Measurements from ENCODE around the gene SUMF2. TPM values are rescaled to one million over a fixed set of nuclear protein-coding genes. Genes with fewer than 3 reads are reported as not detected.
"Not testable (repeated sequence)": the region's sequence is repeated elsewhere in the genome, so short reads cannot be mapped to it uniquely, and the experiment has no call there.

SUMF2 gene
- total RNA-seq, 1 experiment from 2014 or later = 109 TPM

DNA sequence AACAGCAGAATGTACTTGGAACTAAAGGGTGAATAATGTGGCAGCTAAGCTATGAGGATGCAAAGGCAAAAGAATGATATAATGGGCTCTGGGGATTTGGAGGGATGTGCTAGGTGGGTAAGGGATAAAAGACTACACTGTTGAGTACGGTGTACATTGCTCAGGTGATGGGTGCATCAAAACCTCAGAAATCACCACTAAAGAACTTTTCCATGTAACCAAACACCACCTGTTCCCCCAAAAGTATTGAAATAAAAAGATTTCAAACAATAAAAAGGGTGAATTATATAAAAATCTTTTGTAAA, 43.8 kb downstream of the SUMF2 start:
- Histone ChIP-seq H3K4me3 (ENCODE audit: insufficient read depth, low read depth, low read length) (no peak overlapping the region), H3K27me3 (ENCODE audit: control insufficient read depth, insufficient read depth, low read length) (no peaks in the 10 kb centered on the region), H3K36me3 (replicated peaks; ENCODE audit: control insufficient read depth, insufficient read depth, low read length) (peaks cover 5% of the 10 kb centered on the region)
- no peak for DNase-seq

DNA sequence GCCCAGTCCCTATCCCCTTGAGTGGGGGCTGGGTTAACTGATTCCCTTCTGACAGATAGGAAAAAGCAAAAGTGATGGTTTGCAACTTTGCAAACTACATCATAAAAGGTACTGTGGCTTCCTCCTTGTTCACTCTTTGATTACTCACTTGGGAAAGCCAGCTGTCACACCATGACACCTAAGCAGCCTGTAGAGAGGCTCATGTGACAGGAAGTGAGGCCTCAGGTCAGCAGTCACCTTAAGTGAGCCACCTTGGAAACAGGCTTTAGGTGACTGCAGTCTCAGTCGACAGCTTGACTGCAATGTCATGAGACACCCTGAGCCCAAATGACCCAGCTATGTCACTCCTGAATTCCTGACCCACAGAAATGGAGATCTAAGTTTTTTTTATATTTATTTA, 46.5 kb downstream of the SUMF2 start:
- no peak overlapping the region for H3K4me3 ChIP-seq (ENCODE audit: insufficient read depth, low read depth, low read length)
- no peaks in the 10 kb centered on the region for H3K27me3 ChIP-seq (ENCODE audit: control insufficient read depth, insufficient read depth, low read length)
- no peaks in the 10 kb centered on the region for H3K36me3 ChIP-seq (replicated peaks; ENCODE audit: control insufficient read depth, insufficient read depth, low read length)
- no peak for DNase-seq

GRCh38 chr7:56112244-56112643, 48.2 kb downstream of the SUMF2 start:
- H3K27me3 ChIP-seq (ENCODE audit: control insufficient read depth, insufficient read depth, low read length); DNase-seq; H3K36me3 ChIP-seq (replicated peaks; ENCODE audit: control insufficient read depth, insufficient read depth, low read length); H3K4me3 ChIP-seq (ENCODE audit: insufficient read depth, low read depth, low read length): not testable (repeated sequence)

DNA sequence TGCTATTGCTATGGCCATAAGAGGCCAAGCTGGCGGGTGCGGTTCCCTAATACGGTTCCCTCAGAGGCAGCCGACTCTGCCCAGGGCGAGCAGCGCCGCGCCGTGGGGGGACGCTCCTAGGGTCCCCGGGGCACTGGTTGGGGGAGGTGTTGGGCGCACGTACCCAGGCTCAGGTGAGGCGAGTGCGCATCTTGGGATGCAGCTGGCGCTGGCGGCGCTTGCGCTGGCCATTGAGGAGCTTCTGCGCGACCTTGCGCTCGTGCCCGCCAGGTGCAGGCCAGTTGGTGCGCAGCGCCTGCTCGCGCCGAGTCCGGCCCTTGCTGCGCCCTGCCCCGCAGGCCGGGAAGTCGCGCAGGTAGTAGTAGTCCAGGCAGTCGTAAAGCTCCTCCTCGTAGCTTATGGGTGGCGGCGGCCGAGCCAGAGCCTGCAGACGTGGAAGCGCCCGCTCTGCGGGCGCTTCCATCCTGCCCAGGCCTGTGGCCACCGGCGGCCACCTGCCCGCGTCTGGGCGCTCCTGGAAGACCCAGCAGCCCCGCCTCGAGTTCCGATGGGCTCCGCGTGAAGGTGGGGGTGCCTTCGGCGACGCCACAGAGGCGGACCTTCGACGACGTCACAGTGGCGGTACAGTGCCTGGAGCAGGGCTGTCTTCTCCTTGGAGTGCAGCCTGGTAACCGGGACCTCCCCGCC, 51.9 kb downstream of the SUMF2 start, which contains the start of gene NUPR2:
NUPR2 (minus strand) TSS at position 566 of the 687 bp plus-strand sequence; CDS start at position 463, 103 bp downstream.
- no peak within 1 kb of the TSS for H3K4me3 ChIP-seq (ENCODE audit: insufficient read depth, low read depth, low read length)
- no peaks in the 10 kb centered on the region for H3K27me3 ChIP-seq (ENCODE audit: control insufficient read depth, insufficient read depth, low read length)
- no peaks in the 10 kb centered on the region for H3K36me3 ChIP-seq (replicated peaks; ENCODE audit: control insufficient read depth, insufficient read depth, low read length)
- DNase-seq = no peak

DNA sequence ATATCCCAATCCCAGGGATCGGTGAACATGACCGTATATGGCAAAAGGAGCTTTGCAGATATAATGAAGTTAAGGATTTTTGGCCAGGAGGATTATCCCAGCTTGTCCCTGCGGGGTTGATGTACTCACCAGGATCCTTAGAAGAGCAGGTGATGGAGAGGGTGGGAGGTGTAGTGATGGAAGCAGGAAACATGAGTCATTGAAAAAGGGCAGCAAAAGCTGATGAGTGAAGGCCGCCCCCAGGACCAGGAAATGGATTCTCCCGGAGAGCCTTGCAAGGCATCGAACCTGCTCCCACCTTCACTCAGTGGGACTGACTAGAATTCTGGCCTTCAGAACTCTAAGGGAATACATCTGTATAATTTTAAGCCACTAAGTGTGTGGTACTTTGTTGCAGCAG, 57.4 kb downstream of the SUMF2 start:
- Histone ChIP-seq H3K4me3 (ENCODE audit: insufficient read depth, low read depth, low read length) (no peak overlapping the region), H3K36me3 (replicated peaks; ENCODE audit: control insufficient read depth, insufficient read depth, low read length) (no peaks in the 10 kb centered on the region), H3K27me3 (ENCODE audit: control insufficient read depth, insufficient read depth, low read length) (no peaks in the 10 kb centered on the region)
- no peak for DNase-seq

DNA sequence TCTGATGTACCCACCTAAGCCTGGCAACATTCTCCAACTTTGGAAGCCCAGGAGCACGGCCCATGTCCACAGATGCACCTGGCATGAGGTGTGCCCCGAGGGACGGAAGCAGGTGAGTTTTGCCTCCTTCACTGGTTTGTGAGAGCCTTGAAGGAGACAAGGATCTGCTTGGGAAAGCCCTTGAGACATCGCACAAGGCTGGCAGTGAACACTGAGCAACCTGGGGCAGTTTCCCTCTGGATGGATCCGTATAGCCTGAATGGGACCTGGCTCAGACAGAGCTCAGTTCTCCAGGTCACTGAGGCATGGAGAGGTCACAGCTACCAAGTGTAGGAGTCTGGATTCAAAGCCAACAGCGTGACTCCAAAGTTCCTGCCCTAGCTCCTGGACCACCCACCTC, 60.9 kb downstream of the SUMF2 start:
- no peak for DNase-seq
- no peaks in the 10 kb centered on the region for H3K27me3 ChIP-seq (ENCODE audit: control insufficient read depth, insufficient read depth, low read length)
- H3K36me3 ChIP-seq (replicated peaks; ENCODE audit: control insufficient read depth, insufficient read depth, low read length) = no peaks in the 10 kb centered on the region
- no peak overlapping the region for H3K4me3 ChIP-seq (ENCODE audit: insufficient read depth, low read depth, low read length)

GRCh38 chr7:56125831-56126230, 61.7 kb downstream of the SUMF2 start:
- Histone ChIP-seq H3K4me3 (ENCODE audit: insufficient read depth, low read depth, low read length) (no peak overlapping the region), H3K27me3 (ENCODE audit: control insufficient read depth, insufficient read depth, low read length) (no peaks in the 10 kb centered on the region), H3K36me3 (replicated peaks; ENCODE audit: control insufficient read depth, insufficient read depth, low read length) (no peaks in the 10 kb centered on the region)
- DNase-seq = no peak

DNA sequence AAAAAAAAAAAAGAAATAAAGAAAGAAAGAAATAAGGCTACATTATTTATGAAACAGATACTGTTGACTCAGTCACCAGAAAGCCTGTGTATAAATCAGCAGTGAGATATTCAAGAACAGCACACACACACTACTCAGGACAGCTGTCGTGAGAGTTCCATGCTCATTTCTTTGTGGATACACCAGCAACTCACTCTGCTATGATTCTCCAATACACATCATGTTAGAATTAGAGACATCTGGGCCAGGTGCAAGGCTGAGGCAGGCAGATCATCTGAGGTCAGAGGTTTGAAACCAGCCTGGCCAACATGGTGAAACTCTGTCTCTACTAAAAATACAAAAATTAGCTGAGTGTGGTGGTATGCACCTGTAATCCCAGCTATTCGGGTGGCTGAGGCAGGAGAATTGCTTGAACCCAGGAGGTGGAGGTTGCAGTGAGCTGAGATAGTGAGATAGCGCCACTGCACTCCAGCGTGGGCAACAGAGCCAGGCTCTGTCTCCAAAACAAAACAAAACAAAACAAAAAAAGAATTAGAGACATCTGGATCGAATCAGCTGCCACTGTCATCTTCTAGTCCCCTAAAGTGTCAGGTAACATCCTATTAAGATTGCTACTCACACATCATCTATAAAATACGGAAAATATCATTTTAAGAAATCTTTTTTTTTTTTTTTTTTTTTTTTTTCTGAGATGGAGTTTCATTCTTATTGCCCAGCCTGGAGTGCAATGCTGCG, 63.3 kb downstream of the SUMF2 start:
- no peak overlapping the region for H3K4me3 ChIP-seq (ENCODE audit: insufficient read depth, low read depth, low read length)
- H3K36me3 ChIP-seq (replicated peaks; ENCODE audit: control insufficient read depth, insufficient read depth, low read length) = no peaks in the 10 kb centered on the region
- DNase-seq = no peak
- no peaks in the 10 kb centered on the region for H3K27me3 ChIP-seq (ENCODE audit: control insufficient read depth, insufficient read depth, low read length)

Other genes with a start within 250 kb of the SUMF2 start
- not detected in 2 replicates for gene SEPTIN14, start 201.5 kb upstream of the SUMF2 start, total RNA-seq (2014; rRNA removed; shearing (Covaris generic))
- 1.5 and 2.0 TPM in 2 replicates for gene ZNF713, start 176.8 kb upstream of the SUMF2 start, total RNA-seq (2014; rRNA removed; shearing (Covaris generic))
- 22.1 and 25.7 TPM in 2 replicates for gene MRPS17, start 112.4 kb upstream of the SUMF2 start, total RNA-seq (2014; rRNA removed; shearing (Covaris generic))
- gene NIPSNAP2, start 99.7 kb upstream of the SUMF2 start, total RNA-seq (2014; rRNA removed; shearing (Covaris generic)) = 56.5 and 80.3 TPM in 2 replicates
- gene PSPH, start 12.8 kb upstream of the SUMF2 start, total RNA-seq (2014; rRNA removed; shearing (Covaris generic)) = 50.4 and 66.8 TPM in 2 replicates
- 284 and 324 TPM in 2 replicates for gene CCT6A, start 12.5 kb upstream of the SUMF2 start, total RNA-seq (2014; rRNA removed; shearing (Covaris generic))
- gene PHKG1, start 28.7 kb downstream of the SUMF2 start, total RNA-seq (2014; rRNA removed; shearing (Covaris generic)) = 0.14 and 0.59 TPM in 2 replicates
- gene CHCHD2, start 42.2 kb downstream of the SUMF2 start, total RNA-seq (2014; rRNA removed; shearing (Covaris generic)) = 174 and 191 TPM in 2 replicates
- gene NUPR2, start 52.1 kb downstream of the SUMF2 start, total RNA-seq (2014; rRNA removed; shearing (Covaris generic)) = not detected in 2 replicates